ENCODE measurements around the gene AK8. TPM values are rescaled to one million over a fixed set of nuclear protein-coding genes. Genes with fewer than 3 reads are reported as not detected.

AK8 gene
- polyA plus RNA-seq, 3 donors: 0.08 TPM; not detected in 2

DNA sequence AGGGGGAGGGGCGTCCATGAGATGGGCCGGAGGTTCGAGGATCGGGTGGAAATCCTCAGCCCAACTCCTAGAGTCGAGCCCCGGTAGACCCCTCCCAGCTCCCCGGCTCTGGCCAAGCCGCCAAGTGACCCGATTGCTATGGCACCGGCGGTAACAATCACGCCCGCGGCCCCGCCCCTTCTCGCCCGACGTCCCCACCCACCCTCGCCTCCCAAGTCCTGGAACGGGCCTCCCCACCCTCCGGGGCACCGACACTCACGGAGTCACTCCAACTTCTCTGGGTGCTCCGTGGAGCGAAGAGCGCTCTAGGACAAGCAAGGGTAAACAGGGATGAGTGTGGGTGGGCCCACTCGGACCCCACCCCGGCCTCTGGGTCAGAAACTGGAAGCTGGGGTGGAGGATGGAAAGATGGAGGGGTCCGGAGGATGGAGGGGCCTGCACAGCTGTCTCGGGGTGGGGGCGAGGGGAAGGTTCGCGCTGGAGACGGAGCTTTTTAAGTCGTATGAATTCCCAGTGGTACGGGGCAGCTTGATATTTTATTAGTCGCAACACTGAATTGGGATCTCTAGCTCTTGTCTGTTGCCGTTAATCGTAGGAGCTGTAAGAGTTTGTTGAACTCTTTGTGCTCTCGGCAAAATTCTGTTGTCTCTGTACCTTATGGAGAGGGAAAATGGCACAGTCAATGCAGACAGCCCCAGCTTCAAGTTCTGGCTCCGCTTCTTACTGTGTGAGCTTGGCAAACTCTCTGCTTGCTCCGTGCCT is 792 bp upstream of the AK8 start, which contains the start of gene SPACA9:
TSS of gene SPACA9 (plus strand) at position 204 of the 762 bp plus-strand sequence. CDS start 5,050 bp downstream, outside the sequence.
- H3K9me3 ChIP-seq (replicated peaks in 1 of 2; ENCODE audit: control insufficient read depth in 1 of 2, insufficient read depth in 1 of 2, low read length in 2 of 2): no peaks in the 10 kb centered on the region
- no peaks in the 10 kb centered on the region for H4K20me1 ChIP-seq (ENCODE audit: insufficient read depth, low read length)
- H3K4me3 ChIP-seq (replicated peaks in 1 of 3; ENCODE audit: low read depth in 2 of 3, low read length in 3 of 3): peak within 1 kb of the TSS; percentile 80 to 97 (median 93)
- intact Hi-C loops (cut with micrococcal nuclease): loop anchor here (2.0 to 10.0 kb wide), 3 partner anchors 208 to 797 kb away; partner anchors contain the start of genes DDX31 (in 1 of the 2) and GTF3C4 (in 1 of the 2)
- 34% methylated on average over 30 of the region's 42 CpGs for WGBS (ENCODE audit: insufficient coverage)
- peaks cover 0 to 9% of the 10 kb centered on the region in 2 donors for H3K27me3 ChIP-seq (ENCODE audit: control insufficient read depth in 2 of 2, insufficient read depth in 2 of 2, low read length in 2 of 2)
- peak within 1 kb of the TSS in 5 of 7 donors; percentile 26 to 88 (median 78) for H3K27ac Mint-ChIP-seq
- H3K36me3 Mint-ChIP-seq: no peaks in the 10 kb centered on the region
- TF ChIP-seq, protein P1, sequence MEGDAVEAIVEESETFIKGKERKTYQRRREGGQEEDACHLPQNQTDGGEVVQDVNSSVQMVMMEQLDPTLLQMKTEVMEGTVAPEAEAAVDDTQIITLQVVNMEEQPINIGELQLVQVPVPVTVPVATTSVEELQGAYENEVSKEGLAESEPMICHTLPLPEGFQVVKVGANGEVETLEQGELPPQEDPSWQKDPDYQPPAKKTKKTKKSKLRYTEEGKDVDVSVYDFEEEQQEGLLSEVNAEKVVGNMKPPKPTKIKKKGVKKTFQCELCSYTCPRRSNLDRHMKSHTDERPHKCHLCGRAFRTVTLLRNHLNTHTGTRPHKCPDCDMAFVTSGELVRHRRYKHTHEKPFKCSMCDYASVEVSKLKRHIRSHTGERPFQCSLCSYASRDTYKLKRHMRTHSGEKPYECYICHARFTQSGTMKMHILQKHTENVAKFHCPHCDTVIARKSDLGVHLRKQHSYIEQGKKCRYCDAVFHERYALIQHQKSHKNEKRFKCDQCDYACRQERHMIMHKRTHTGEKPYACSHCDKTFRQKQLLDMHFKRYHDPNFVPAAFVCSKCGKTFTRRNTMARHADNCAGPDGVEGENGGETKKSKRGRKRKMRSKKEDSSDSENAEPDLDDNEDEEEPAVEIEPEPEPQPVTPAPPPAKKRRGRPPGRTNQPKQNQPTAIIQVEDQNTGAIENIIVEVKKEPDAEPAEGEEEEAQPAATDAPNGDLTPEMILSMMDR (IDR thresholded peaks at IDR 0.05): no peak
- peak within 1 kb of the TSS; percentile 79 for H3K9ac ChIP-seq (ENCODE audit: insufficient read depth, low read length, poor library complexity, severe bottlenecking)
- H3K4me1 Mint-ChIP-seq: peaks cover 15% of the 10 kb centered on the region
- H3K27ac ChIP-seq (ENCODE audit: low read depth in 1 of 2, low read length in 2 of 2): peak within 1 kb of the TSS in 1 of 2 donors; percentile 73
- peak in 1 of 3 donors; percentile 26 for DNase-seq
- H3K4me3 Mint-ChIP-seq: peak within 1 kb of the TSS; percentile 79 to 80
- H3K79me2 ChIP-seq (ENCODE audit: insufficient read depth, low read length): no peaks in the 10 kb centered on the region
- H2AFZ ChIP-seq (ENCODE audit: insufficient read depth, low read depth, low read length, poor library complexity, severe bottlenecking): peak within 1 kb of the TSS; percentile 100
- peak within 1 kb of the TSS; percentile 97 for H3K4me2 ChIP-seq (replicated peaks; ENCODE audit: extremely low read depth, low read length, poor library complexity, severe bottlenecking)
- H3K9me3 Mint-ChIP-seq: peaks cover 0 to 1% (median 0%) of the 10 kb centered on the region in 7 donors
- no peaks in the 10 kb centered on the region for H3K36me3 ChIP-seq (replicated peaks in 1 of 2; ENCODE audit: control insufficient read depth in 1 of 2, insufficient read depth in 2 of 2, low read length in 2 of 2)
- H3K27me3 Mint-ChIP-seq (ENCODE audit: low read depth in 3 of 3): peaks cover 10 to 17% (median 16%) of the 10 kb centered on the region in 3 donors
- H3K4me1 ChIP-seq (ENCODE audit: control insufficient read depth in 1 of 2, insufficient read depth in 2 of 2, low read length in 2 of 2): peaks cover 13 to 25% of the 10 kb centered on the region in 2 donors

DNA sequence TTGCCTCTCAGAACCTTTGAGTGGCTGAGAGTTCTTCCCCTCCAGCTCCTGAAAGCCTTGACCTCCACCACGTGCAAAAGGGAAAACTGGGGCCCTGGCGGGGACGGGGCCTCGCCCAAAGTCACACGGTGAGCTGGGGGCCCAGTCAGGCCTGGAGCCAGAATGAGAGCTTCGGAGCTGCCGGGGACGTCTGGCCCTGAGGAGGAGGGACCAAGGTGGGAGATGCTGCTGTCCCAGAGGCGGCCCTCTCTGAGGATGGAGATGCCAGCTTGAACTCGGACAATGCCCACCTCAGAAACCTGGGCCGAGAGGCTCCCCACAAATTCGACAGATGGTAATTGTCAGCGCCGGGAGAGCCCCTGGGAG is 643 bp downstream of the AK8 start:
- peaks cover 13 to 25% of the 10 kb centered on the region in 2 donors for H3K4me1 ChIP-seq (ENCODE audit: control insufficient read depth in 1 of 2, insufficient read depth in 2 of 2, low read length in 2 of 2)
- no peak for DNase-seq
- peaks cover 0 to 9% of the 10 kb centered on the region in 2 donors for H3K27me3 ChIP-seq (ENCODE audit: control insufficient read depth in 2 of 2, insufficient read depth in 2 of 2, low read length in 2 of 2)
- Mint-ChIP-seq H3K27me3 (ENCODE audit: low read depth in 3 of 3) (peaks cover 11 to 17% (median 12%) of the 10 kb centered on the region in 3 donors), H3K4me1 (peaks cover 15% of the 10 kb centered on the region), H3K36me3 (no peaks in the 10 kb centered on the region), H3K9me3 (peaks cover 0 to 1% (median 0%) of the 10 kb centered on the region in 7 donors), H3K27ac (peak overlapping the region in 3 of 7 donors; percentile 30 to 63 (median 33)), H3K4me3 (peak overlapping the region; percentile 79 to 80)
- H2AFZ ChIP-seq (ENCODE audit: insufficient read depth, low read depth, low read length, poor library complexity, severe bottlenecking): peak overlapping the region; percentile 100
- H3K4me2 ChIP-seq (replicated peaks; ENCODE audit: extremely low read depth, low read length, poor library complexity, severe bottlenecking): peak overlapping the region; percentile 97
- no peak overlapping the region for H3K27ac ChIP-seq (ENCODE audit: low read depth in 1 of 2, low read length in 2 of 2)
- H3K36me3 ChIP-seq (replicated peaks in 1 of 2; ENCODE audit: control insufficient read depth in 1 of 2, insufficient read depth in 2 of 2, low read length in 2 of 2): no peaks in the 10 kb centered on the region
- H3K4me3 ChIP-seq (replicated peaks in 1 of 3; ENCODE audit: low read depth in 2 of 3, low read length in 3 of 3): peak overlapping the region; percentile 80 to 97 (median 93)
- 64% methylated on average over 14 of the region's 14 CpGs for WGBS (ENCODE audit: insufficient coverage)
- TF ChIP-seq, protein P1 (IDR thresholded peaks at IDR 0.05): no peak
- H4K20me1 ChIP-seq (ENCODE audit: insufficient read depth, low read length): no peaks in the 10 kb centered on the region
- intact Hi-C loops (cut with micrococcal nuclease): loop anchor here in 1 of 2 donors (5.0 to 10.0 kb wide), 2 partner anchors 213 to 795 kb away; partner anchors contain the start of gene DDX31
- no peaks in the 10 kb centered on the region for H3K9me3 ChIP-seq (replicated peaks in 1 of 2; ENCODE audit: control insufficient read depth in 1 of 2, insufficient read depth in 1 of 2, low read length in 2 of 2)
- no peaks in the 10 kb centered on the region for H3K79me2 ChIP-seq (ENCODE audit: insufficient read depth, low read length)
- H3K9ac ChIP-seq (ENCODE audit: insufficient read depth, low read length, poor library complexity, severe bottlenecking): peak overlapping the region; percentile 79
